ENCODE measurements around the gene DAPL1. TPM values are rescaled to one million over a fixed set of nuclear protein-coding genes. Genes with fewer than 3 reads are reported as not detected.

The DAPL1 gene
- polyA plus RNA-seq, 1 of the 3 experiments (the other 2 are of a cell fraction) = not detected

- TF ChIP-seq, protein P1, sequence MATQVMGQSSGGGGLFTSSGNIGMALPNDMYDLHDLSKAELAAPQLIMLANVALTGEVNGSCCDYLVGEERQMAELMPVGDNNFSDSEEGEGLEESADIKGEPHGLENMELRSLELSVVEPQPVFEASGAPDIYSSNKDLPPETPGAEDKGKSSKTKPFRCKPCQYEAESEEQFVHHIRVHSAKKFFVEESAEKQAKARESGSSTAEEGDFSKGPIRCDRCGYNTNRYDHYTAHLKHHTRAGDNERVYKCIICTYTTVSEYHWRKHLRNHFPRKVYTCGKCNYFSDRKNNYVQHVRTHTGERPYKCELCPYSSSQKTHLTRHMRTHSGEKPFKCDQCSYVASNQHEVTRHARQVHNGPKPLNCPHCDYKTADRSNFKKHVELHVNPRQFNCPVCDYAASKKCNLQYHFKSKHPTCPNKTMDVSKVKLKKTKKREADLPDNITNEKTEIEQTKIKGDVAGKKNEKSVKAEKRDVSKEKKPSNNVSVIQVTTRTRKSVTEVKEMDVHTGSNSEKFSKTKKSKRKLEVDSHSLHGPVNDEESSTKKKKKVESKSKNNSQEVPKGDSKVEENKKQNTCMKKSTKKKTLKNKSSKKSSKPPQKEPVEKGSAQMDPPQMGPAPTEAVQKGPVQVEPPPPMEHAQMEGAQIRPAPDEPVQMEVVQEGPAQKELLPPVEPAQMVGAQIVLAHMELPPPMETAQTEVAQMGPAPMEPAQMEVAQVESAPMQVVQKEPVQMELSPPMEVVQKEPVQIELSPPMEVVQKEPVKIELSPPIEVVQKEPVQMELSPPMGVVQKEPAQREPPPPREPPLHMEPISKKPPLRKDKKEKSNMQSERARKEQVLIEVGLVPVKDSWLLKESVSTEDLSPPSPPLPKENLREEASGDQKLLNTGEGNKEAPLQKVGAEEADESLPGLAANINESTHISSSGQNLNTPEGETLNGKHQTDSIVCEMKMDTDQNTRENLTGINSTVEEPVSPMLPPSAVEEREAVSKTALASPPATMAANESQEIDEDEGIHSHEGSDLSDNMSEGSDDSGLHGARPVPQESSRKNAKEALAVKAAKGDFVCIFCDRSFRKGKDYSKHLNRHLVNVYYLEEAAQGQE (IDR thresholded peaks at IDR 0.05; ENCODE audit: low read depth, low read length) = no peak
- TF ChIP-seq SIN3A (IDR thresholded peaks at IDR 0.05; ENCODE audit: borderline replicate concordance, low read depth, low read length) (no peak), SMC3 (IDR thresholded peaks at IDR 0.05; ENCODE audit: low read depth, low read length) (no peak), TAF1 (IDR thresholded peaks at IDR 0.05; ENCODE audit: borderline replicate concordance, low read depth, low read length) (no peak)
Observed at GRCh38 chr2:158845444-158845843, 50.3 kb downstream of the DAPL1 start (continued).

DNA sequence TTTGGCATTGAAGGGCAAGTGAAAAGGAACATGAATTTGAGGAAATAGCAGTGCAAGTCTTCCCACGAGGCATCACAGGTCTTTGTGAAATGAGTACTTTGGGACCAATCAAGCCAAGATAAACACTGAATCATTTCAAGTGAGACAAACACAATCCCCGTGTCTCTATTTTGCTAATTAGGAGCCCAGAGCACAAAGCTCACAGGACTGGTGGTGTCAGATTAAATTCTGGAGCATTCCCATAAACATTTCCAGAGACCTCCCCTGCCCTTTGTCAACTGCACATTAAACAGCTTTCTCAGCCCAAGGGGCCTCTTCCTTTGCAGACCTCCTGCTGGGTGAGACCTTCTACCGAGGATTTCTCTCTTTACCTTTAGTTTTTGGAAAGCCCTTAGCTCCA is 50.7 kb downstream of the DAPL1 start:
- H3K36me3 ChIP-seq (replicated peaks in 1 of 2; ENCODE audit: control insufficient read depth in 1 of 2, insufficient read depth in 2 of 2, low read length in 1 of 2) = no peaks in the 10 kb centered on the region
- POLR2A ChIA-PET = no interaction called here
- 5% methylated on average over 3 of the region's 3 CpGs for WGBS (ENCODE audit: low lambda C conversion rate)

More for the DNA sequence above, 50.7 kb downstream of the DAPL1 start:
- CTCF ChIA-PET = interaction anchor here (1.5 kb wide), 1 partner anchor 1095 kb away, joined by 3 read pairs; no protein-coding TSS in a partner anchor
- peak; percentile 30 for DNase-seq
- Histone ChIP-seq H3F3A (replicated peaks; ENCODE audit: insufficient read depth) (no peaks in the 10 kb centered on the region), H3K27ac (ENCODE audit: low read depth in 2 of 2, low read length in 1 of 2) (no peak overlapping the region), H3K9me3 (no peaks in the 10 kb centered on the region), H3K9ac (no peak overlapping the region), H3K4me3 (ENCODE audit: low read depth in 2 of 2, low read length in 1 of 2) (no peak overlapping the region), H3K9me2 (no peaks in the 10 kb centered on the region), H4K20me1 (ENCODE audit: insufficient read depth) (no peaks in the 10 kb centered on the region), H2AFZ (ENCODE audit: low read depth) (no peak overlapping the region), H3K4me1 (ENCODE audit: control insufficient read depth in 1 of 2, insufficient read depth in 2 of 2, low read depth in 1 of 2, low read length in 1 of 2) (peaks cover 0 to 3% of the 10 kb centered on the region in 2 experiments; a peak in 2 of 4 replicates), H3K4me2 (no peak overlapping the region), H3K27me3 (ENCODE audit: insufficient read depth) (no peaks in the 10 kb centered on the region), H3K79me2 (ENCODE audit: insufficient read depth) (no peaks in the 10 kb centered on the region)
- no peak for TF ChIP-seq RAD21 (IDR thresholded peaks at IDR 0.05; ENCODE audit: low read length)
- TF ChIP-seq YY1 (IDR thresholded peaks at IDR 0.05; ENCODE audit: low read depth) = no peak
- TF ChIP-seq, protein P1 (IDR thresholded peaks at IDR 0.05; ENCODE audit: low read depth, low read length) = no peak
- no peak for TF ChIP-seq SMC3 (IDR thresholded peaks at IDR 0.05; ENCODE audit: low read depth, low read length)
- TF ChIP-seq NFIC (IDR thresholded peaks at IDR 0.05; ENCODE audit: borderline replicate concordance) = no peak
- no peak for TF ChIP-seq FOXM1 (IDR thresholded peaks at IDR 0.05; ENCODE audit: low read depth)
- TF ChIP-seq RFX5 (IDR thresholded peaks at IDR 0.05; ENCODE audit: low read length) = no peak
- TF ChIP-seq EZH2phosphoT487 (IDR thresholded peaks at IDR 0.05; ENCODE audit: borderline replicate concordance, low read depth) = no peak
- TF ChIP-seq SIN3A (IDR thresholded peaks at IDR 0.05; ENCODE audit: borderline replicate concordance, low read depth, low read length) = no peak
- no peak for TF ChIP-seq PBX3 (IDR thresholded peaks at IDR 0.05)
- no peak for TF ChIP-seq USF2 (IDR thresholded peaks at IDR 0.05; ENCODE audit: borderline replicate concordance, low read depth, low read length)
- no peak for TF ChIP-seq TAF1 (IDR thresholded peaks at IDR 0.05; ENCODE audit: borderline replicate concordance, low read depth, low read length)
- no peak for TF ChIP-seq CHD2 (IDR thresholded peaks at IDR 0.05; ENCODE audit: low read length, partially characterized antibody)
- TF ChIP-seq RXRA (IDR thresholded peaks at IDR 0.05; ENCODE audit: borderline replicate concordance, low read depth) = no peak
- TF ChIP-seq EP300 (IDR thresholded peaks at IDR 0.05; ENCODE audit: borderline replicate concordance in 1 of 2, low read depth in 1 of 2, low read length in 1 of 2) = no peak
- no peak for TF ChIP-seq TEAD4 (IDR thresholded peaks at IDR 0.05; ENCODE audit: borderline replicate concordance, insufficient read depth)
- no peak for TF ChIP-seq NRF1 (IDR thresholded peaks at IDR 0.05; ENCODE audit: low read depth, low read length)
